Middle frontal gyrus (tissue), 1 donor: Measurements from ENCODE around the gene WTIP.
"Not testable (repeated sequence)": the region's sequence is repeated elsewhere in the genome, so short reads cannot be mapped to it uniquely, and the experiment has no call there.

Experiments used
- DNase-seq: peaks from one replicate; pipeline ENCODE4 v3.0.0-alpha.2; 2015; ENCODE audit warnings: low spot score; ENCODE audit errors: extremely low spot score

Gene WTIP

GRCh38 chr19:34503531-34504272 is 22.1 kb downstream of the WTIP start:
- DNase-seq: no peak

DNA sequence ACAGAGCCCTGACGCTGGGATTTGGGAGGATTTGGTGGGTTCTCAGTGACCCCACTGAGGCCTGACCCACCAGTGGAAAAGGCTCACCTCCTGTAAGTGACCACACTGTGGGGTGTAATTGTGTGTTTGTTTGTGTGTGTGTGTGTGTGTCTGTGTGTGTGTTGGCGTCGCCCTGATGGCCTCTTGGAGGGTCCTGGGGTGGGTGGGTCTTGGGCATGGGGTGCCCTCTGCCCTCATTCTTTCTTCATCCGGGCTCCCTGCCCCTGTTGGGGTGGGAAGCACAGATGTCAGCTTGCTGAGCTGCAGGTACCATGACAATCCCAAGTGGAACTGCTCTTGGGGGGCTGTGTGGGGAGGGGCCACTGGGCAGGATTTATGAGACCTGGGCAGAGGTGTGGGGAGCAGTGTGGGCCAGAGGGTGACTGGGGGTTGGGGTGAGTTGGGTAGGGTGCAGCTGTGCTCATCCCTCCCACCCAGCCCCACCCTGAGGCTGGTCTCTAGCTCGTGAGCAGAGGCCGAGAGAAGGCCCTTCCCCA is 22.8 kb downstream of the WTIP start:
- DNase-seq: no peak

DNA sequence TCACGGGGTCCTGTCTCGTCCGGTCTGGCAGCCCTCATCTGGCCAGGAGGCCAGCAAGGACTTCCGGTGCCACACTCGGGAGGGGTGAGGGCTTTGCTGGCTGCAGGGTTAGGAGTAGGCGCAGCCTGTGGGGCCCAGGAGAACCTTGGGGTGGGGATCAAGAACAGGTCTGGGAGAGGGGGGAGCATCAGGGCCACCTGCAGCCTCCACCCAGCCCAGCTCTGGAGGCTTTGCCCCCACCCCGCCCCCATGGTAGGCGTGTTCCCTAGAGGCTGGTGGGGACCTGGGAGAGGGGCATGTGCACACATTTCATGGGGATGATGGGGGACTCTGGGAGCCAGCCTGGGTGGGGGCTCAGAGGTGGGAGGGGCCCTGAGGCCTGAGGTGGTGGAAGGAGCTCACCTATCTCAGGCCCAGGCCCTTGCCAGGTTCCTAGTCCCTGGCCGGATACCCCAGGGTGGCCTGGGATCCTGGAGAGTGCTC is 23.3 kb downstream of the WTIP start:
- no peak for DNase-seq

DNA sequence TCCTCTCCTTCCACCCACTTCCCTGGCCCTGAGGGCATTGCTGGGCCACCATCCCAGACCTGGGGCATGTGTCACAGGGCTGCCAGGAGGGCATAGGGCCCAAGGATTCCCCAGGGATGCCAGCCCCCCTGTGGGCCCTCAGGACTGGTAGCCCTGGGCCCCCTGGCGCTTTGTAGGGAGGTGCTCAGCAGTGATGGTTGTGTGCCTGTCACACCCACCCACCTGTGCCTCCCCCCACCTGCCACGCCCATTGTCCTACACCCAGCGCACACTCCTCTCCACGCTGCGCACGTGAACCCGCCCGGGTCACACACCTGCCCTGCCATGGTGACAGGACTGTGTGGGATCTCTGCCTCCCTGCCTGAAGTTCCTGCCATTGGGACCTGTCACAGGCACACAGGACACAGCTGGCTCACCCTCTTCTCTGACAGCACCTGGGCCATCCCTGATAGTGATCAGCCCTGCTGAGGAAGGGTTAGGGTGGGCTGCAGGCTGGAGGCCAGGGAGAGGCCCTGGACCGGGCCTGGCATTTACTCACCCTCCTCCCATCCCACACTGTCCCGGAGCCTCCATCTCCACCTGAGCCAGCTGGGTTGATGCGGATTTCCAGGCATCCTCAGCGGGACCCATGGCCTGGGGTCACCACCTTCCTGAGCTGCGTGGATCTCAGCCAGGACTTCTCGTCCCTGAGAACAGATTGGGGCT is 23.9 kb downstream of the WTIP start:
- DNase-seq: no peak

DNA sequence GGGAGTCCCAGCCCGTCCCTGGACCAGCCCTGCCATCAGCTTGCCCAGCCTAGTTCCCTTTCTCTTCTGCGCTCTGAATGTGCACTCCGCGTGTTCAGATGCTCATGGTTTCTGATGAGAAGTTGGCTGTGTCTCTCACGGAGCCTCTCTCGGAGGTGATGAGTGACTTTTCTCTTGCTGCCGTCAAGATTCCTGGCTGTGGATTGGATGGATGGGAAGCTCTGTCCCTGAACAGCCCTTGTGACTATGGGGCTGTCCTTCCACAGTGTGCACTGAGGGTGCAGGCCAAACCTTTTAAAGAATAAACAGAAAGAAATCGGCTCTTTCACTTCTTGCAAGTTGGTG is 24.4 kb downstream of the WTIP start:
- DNase-seq: no peak

GRCh38 chr19:34507414-34508067 is 26.0 kb downstream of the WTIP start:
- no peak for DNase-seq

DNA sequence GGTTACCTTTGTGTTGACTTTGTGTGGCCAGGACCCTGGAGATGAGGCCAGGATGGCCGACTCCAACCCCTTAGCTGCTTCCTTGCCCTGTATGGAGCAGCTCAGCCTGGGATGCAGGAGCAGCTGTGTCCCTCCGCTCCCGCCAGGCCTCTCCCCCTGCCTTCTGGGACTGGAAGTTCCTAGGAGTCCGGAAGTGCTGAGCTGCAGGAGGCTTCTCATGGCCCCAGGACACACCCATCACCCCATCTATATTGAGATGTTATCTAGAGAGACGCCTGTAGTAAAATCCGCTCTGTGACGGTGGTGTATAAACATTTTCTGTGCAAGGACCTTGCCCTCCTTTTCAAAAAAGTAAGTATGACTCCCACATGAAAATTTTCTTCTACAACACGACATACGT is 27.0 kb downstream of the WTIP start:
- DNase-seq: no peak

DNA sequence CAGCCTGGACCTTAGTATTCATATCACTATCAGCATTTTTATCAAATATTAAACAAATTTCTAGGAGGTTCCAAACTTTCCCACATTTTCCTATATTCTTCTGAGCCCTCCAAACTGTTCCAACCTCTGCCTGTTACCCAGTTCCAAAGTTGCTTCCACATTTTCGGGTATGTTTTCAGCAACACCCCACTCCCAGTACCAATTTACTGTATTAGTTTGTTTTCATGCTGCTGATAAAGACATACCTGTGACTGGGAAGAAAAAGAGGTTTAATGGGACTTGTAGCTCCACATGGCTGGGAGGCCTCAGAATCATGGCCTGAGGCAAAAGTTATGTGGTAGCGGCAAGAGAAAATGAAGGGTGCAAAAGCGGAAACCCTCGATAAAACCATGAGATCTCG is 29.3 kb downstream of the WTIP start:
- DNase-seq: not testable (repeated sequence)

DNA sequence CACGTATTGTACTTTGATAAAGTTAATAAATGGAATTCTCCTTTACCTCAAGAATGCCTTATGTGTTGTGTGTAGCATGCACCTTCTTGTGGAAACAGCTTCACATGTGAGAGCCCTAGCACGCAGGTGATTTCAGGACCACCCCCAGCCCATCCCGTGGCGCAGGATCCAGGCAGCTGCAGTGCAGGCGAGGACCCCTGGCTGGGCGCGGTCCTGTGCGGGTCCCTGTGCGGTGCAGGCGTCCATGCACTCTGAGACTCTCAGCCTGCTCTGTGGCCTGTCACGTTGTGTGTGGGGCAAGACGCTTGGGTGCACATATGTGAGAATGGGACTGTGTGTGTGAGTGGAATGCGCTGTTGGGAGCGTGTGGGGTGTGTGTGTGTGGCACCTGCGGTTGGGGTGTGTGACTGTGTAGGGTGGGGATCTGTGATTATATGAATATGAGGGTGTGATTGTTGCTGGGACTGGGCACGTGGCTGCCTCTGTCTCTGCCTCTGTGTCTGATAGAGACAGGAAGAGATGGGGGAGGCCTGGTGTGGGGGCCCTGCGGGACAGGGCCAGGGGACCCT is 30.8 kb downstream of the WTIP start:
- DNase-seq: no peak

GRCh38 chr19:34513767-34514166 is 32.2 kb downstream of the WTIP start:
- no peak for DNase-seq

DNA sequence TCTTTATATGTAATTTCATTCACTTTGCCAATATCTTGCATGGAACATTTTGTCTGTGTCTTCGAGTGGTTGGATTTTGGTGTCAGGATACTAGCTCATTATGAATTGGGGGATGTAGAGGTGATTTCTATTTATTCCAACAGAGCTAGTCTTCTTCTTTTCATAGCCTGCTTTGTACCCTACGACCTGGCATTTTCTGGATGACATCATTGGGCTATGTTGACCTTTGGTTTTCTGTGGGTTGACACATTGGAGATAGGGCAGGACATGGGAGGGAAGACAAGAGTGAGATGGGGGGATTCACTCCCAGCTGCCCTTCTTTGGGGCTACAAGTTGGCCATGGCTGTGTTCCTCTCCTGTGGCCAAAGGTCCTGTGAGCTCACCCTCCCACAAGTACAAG is 38.0 kb downstream of the WTIP start:
- no peak for DNase-seq

DNA sequence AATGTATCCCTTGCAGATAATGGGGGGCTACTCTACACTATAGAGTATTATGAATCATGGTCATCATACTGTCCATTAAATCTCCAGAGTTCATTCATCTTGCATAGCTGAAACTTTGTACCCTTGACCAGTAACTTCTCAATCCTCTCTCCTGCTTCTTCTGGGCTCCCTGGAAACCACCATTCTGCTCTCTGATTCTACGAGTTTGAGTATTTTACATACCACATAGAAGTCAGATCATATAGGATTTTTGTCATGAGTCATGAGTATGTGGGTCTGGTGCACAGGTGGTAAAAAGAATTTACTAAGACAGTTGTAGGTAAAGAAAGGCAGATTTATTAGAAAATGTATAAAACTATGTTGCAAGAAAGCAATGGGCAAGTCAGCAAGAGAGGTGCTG is 41.9 kb downstream of the WTIP start:
- no peak for DNase-seq

DNA sequence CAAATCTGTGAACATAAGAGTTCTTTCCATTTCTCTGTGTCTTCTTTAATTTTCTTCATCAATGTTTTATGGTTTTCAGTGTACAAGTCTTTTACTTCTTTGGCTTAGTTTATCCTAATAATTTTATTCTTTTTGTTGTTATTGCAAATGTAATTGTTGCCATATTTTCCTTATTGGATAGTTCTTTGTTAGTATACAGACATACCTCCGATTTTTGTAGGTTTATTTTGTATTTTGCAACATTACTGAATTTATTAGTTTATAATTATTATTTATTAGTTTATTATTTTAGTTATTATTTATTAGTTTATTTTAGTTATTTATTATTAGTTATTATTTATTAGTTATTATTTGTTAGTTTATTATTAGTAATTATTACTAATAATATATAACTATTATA is 43.4 kb downstream of the WTIP start:
- no peak for DNase-seq

- DNase-seq: no peak
Measured at GRCh38 chr19:34534206-34534605, 52.6 kb downstream of the WTIP start.

GRCh38 chr19:34539396-34539795 is 57.8 kb downstream of the WTIP start:
- no peak for DNase-seq

GRCh38 chr19:34540811-34541557 is 59.4 kb downstream of the WTIP start:
- no peak for DNase-seq

DNA sequence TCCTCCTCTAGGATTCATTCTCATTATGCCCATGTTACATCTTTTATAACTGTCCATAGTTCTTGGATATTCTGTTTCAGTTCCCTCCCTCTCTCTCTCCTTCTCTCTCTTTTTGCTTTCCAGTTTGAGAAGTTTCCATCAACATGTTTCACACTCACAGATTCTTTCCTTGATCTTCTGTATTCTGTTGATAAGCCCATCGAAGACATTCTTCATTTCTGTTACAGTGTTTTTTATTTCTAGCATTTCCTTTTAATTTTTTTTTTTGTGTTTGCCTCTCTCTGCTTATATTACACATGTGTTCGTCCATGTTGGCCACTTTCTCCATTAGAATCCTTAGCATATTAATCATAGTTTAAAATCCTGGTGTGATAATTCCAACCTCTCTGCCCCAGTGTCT is 68.3 kb downstream of the WTIP start:
- DNase-seq: no peak

DNA sequence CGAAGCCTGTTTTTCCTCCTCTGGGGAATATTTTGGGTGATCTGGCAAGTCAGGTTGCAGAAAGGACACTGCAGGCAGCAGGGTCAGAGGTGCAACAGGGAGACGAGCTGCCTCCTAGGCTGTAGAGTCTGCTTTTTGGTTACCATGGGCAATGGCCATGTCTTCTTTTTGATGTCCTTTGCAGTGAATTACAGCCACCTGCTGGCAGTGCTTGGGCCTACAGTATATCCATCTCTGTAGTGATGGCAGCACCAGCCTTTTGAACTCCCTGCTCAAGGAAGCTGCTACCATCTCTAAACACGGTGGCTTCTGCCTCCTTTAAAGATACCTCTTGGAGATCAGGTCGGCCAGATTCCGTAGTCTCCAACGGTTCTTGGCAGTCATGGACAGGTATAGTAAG is 73.9 kb downstream of the WTIP start:
- DNase-seq: no peak

DNA sequence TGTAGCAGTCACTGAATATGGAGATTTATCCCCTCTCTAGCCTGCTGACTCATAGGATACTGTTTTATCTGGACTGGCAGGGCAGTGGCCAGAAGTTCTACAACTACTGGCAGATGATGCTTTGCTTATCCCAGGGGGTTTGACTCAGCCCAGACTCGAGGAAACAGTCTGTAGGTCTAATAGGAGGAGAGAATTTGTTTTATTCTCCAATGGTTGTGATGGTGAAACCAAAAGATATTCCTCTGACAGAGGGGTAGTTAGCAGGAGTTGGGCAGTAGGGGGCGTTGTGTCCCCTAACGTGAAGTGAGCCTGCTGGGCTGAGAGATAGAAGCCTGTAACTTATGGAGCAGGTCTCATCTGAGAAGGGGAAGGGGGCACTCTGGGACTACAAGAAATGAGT is 74.9 kb downstream of the WTIP start:
- no peak for DNase-seq

GRCh38 chr19:34559045-34559444 is 77.5 kb downstream of the WTIP start:
- DNase-seq: no peak

DNA sequence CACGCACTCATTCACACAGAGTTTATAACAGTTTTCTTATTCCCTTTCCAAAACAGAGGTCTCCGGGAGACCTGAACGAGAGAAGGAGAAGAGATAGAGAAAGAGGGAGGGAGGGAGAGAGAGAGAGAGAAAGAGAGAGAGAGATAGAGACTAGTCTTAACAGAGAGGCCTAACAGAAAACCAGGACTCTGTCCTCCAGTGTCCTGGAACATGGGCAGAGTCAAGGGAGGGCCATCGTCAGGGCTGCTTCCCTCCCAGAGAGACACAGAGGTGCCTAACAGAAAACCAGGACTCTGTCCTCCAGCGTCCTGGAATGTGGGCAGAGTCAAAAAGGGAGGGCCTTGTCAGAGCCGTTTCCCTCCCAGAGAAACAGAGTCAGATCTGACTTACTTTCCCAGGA is 78.7 kb downstream of the WTIP start:
- no peak for DNase-seq
